GM21528 (cell line): ENCODE results near the gene RAD1.

ENCODE experiments used
- ATAC-seq: cut with Tn5 transposase; IDR thresholded peaks from one replicate; pipeline ENCODE4 v1.9.1; 2021; ENCODE audit warnings: mild to moderate bottlenecking, moderate library complexity; ENCODE audit not compliant: unreplicated experiment, low FRiP score

RAD1 gene

DNA sequence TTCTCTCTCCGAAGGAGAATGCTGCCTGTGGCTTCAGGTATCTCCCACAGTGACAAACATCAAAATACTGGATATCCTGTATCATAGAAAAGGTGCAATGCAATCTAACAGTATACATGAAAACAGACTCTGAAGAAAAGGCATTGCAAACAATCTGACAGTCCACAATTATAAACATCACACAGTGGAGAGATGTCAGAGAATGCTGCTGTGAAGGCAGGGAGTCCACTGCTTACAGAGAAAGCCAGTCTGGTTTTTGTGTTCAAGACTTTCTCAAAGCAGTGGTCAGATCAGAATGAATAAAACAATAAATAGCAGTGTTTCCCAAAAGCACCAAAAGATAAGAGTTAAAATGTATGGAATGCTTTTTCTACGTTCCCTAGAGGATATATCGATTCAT is 47.6 kb downstream of the RAD1 start:
- ATAC-seq = no peak

DNA sequence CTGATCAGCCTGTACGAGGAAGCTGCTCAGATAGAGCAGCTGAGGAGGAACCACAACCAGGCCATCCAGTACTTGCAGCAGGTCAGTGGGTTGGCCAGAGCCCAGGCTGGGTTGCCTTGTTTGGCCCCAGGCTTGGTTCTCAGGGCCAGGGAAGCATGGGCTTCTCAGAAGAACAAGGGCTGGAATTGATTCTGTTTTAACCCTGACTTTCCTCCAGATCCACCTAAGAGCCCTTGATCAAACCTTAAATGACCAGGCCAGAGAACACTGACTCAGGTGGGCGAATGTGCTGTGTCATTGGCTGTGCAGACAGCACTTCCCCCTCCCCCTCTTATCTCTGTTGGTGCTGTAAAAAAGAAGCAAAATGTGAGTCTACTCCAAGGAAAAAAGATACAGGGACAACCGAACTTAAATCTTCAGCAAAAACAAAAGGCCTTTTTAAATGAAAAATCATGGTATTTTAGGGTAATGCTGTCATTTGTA is 48.3 kb downstream of the RAD1 start:
- ATAC-seq = no peak

DNA sequence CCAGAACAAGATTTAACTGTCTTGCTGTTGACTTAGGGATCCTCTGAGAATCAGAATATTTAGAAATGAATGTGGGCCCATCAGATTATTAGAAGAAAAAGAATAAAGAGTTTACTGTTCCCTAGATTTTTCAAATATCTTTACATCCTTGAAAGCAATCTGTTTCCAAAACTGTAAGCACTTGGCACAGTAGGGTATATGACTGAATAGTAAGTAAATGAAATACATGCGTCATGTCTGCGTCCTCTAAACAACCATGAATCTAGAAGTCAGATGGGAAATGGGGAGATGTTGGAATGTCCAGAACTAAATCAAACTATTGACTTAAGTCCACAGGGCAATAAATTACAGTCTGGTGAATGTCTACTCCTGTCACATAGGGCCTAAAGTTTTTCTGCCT is 50.2 kb downstream of the RAD1 start:
- no peak for ATAC-seq

DNA sequence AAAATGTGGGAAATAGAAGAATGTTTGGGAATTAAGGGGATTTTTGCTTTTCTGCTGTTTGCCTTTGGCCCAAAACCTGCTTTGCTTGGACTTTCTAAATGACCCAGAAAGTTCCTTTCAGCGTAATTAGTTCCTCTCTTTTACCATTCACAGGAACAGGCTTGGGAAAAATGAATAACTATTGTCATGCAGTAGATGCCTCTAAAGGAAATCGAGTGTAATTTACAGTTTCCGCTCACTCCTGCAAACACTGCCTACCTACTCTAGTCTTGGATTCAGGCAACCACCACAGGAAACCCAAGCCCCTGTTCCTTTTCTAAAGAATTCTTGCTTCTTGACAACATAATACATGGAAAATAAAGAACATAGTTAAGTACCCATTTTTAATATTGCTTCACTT is 51.4 kb downstream of the RAD1 start:
- ATAC-seq = no peak

DNA sequence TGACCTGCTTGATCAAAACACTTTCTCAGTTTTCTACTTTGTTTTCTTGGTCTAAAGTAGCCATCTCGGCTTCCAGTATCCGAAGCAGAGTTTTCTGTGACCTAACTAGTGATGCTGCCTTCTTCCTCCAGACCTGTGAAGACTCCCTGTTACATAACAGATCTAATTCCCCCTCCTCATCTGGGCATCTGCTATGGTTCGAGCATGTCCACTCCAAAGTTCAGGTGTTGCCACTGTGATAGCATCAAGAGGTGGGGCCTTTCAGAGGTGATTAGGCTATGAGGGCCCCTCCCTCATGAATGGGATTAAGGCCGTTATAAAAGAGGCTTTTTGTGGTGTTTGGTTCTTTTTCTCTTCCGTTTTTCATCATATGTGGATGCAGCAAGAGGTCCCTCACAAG is 56.1 kb downstream of the RAD1 start:
- no peak for ATAC-seq

DNA sequence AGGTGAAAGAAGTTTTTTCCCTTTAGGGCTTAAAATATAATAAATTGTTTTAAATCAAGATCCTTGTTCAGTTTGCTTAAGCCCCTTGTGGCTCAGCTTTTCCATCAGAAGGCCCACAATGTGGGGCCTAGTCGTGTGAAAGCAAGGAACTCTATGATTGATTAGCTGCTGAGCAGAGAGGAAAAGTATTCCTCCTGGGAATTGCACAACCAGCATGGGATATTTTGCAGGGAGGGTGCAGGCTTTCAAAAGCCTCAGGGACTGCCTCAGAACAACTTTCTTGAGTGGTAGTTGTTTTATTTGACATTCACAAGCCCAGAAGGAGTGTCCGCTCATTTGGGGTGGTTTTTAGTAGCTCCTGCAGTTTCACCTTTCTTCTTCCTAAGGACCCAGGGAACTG is 56.5 kb downstream of the RAD1 start:
- ATAC-seq = no peak

DNA sequence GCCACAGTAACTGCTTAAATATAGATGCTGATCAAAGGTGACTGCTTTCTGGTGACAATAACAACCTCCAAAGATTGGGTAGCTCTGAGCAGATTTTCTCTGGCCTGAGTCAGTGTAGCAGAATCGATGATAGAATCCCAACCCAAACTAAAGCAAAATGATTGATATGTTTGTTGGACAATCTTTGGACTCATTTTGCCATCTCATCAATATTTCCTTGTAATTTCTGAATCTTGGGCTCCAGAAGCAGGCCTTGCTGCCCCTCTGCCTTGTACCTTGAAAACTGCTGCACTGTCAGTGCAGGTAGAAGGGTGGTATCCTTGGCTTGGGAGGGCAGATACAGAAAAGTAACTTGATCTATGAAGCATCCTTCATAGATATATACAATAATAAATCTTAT is 57.4 kb downstream of the RAD1 start:
- ATAC-seq = no peak

DNA sequence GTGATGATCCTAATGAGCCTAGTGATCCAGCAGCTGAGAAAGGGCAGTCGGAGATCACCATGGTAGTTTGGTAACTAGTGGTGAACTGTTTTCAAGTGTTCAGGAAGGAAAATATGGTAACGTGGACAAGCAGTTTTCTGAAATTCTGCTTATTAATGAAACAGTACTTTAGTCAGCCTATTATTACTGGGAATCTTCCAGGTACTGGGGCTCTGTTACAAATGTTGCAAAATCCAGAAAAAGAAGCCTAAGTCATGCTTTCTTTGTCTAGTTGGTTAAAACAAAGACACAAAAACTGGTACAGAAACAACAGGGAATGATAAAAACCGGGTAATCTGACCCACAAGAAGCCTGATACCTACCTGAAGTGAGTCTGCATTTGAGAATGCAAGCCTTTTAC is 58.1 kb downstream of the RAD1 start:
- ATAC-seq = no peak
